HCT116 (cell line): ENCODE measurements around the gene SMIM24. TPM values are rescaled to one million over a fixed set of nuclear protein-coding genes. Genes with fewer than 3 reads are reported as not detected.

Experiments used
- ATAC-seq: fragments of 200-7000 bp; cut with Tn5 transposase; 2 replicates; pipeline ENCODE4 v1.9.1; 2020; ENCODE audit warnings: mild to moderate bottlenecking, moderate library complexity
- BruUV-seq: library from RNA; stranded (reverse); fragments of 400-500 nt; replicated peaks from 2 replicates; lab custom pipeline; 2021; lab: Mats Ljungman, UMichigan
- CTCF ChIA-PET: fragments of 300-600 bp; sonication (Branson Sonifier 250); formaldehyde crosslinking; loops from one replicate; lab custom pipeline; 2021; ENCODE audit warnings: antibody characterized with exemption; lab: Charles Lee
- POLR2A ChIA-PET: fragments of 300-600, 350-600 bp; sonication (Branson Sonifier 250); formaldehyde crosslinking; loops from one replicate; lab custom pipeline; 2021; ENCODE audit warnings: antibody characterized with exemption; lab: Charles Lee
- RAD21 ChIA-PET, 2 experiments: fragments of 300-600 bp; sonication (Branson Sonifier 250); formaldehyde crosslinking; loops; one replicate each; lab custom pipeline; 2023; ENCODE audit warnings: low total read pairs in 2 of 2; ENCODE audit not compliant: uncharacterized antibody in 2 of 2, unreplicated experiment in 2 of 2, low non-redundant PET in 1 of 2; lab: Charles Lee
- DNase-seq: peaks from one replicate; pipeline ENCODE4 v3.0.0-alpha.2; 2010; ENCODE audit warnings: low read depth, low spot score
- H2AFZ ChIP-seq: fragments of 200-600 bp; shearing (Covaris generic), sonication (generic); 2 replicates; pipeline ENCODE4 v1.6.1; 2017; ENCODE audit warnings: low read depth, mixed run types, mixed read lengths, antibody characterized with exemption, low read length; ENCODE audit not compliant: poor library complexity, severe bottlenecking
- H3K27ac ChIP-seq: 2 replicates; pipeline ENCODE4 v1.5.1; 2012; ENCODE audit warnings: low read depth, low read length
- H3K27me3 ChIP-seq: fragments of 200-600 bp; sonication (generic); 2 replicates; pipeline ENCODE4 v1.6.1; 2016; ENCODE audit warnings: mixed run types, low read length, mixed read lengths; ENCODE audit not compliant: insufficient read depth
- H3K36me3 ChIP-seq, 2 experiments: fragments of 200-500 bp in 1 of 2; fragments of 200-600 bp in 1 of 2; sonication (Bioruptor generic) in 1 of 2; sonication (generic) in 1 of 2; 2 replicates each; pipeline versions ENCODE4 v1.5.1 to v1.6.1; 2014 to 2016; ENCODE audit warnings: low read length in 2 of 2, inconsistent platforms in 1 of 2, mixed read lengths in 1 of 2, mixed run types in 1 of 2; ENCODE audit not compliant: insufficient read depth in 2 of 2, control insufficient read depth in 1 of 2
- H3K4me1 ChIP-seq, 2 experiments: fragments of 200-600 bp in 1 of 2; sonication (generic) in 1 of 2; 2 replicates each; pipeline versions ENCODE4 v1.5.1 to v1.6.1; 2012 to 2017; ENCODE audit warnings: low read length in 2 of 2, inconsistent platforms in 1 of 2, mild to moderate bottlenecking in 1 of 2, mixed read lengths in 1 of 2, mixed run types in 1 of 2, moderate library complexity in 1 of 2; ENCODE audit not compliant: insufficient read depth in 2 of 2, control insufficient read depth in 1 of 2
- H3K4me2 ChIP-seq: fragments of 200-600 bp; sonication (generic); 2 replicates; pipeline ENCODE4 v1.6.1; 2017; ENCODE audit warnings: mixed run types, low read length, mixed read lengths
- H3K4me3 ChIP-seq, 2 experiments: fragments of 200-600 bp in 1 of 2; sonication (generic) in 1 of 2; replicated peaks in 1 of 2; 2 replicates each; pipeline ENCODE4 v1.5.1; 2011 to 2016; ENCODE audit warnings: low read length in 2 of 2, control low read depth in 1 of 2, low read depth in 1 of 2, mild to moderate bottlenecking in 1 of 2, mixed read lengths in 1 of 2, mixed run types in 1 of 2
- H3K79me2 ChIP-seq: fragments of 200-600 bp; sonication (generic); 2 replicates; pipeline ENCODE4 v1.6.1; 2017; ENCODE audit warnings: mild to moderate bottlenecking, mixed run types, low read length, moderate library complexity, mixed read lengths; ENCODE audit not compliant: insufficient read depth
- H3K9ac ChIP-seq: fragments of 200-600 bp; sonication (generic); 2 replicates; pipeline ENCODE4 v1.6.1; 2016; ENCODE audit warnings: low read length, mixed read lengths
- H3K9me2 ChIP-seq: fragments of 200-600 bp; sonication (generic), shearing (Covaris generic); 2 replicates; pipeline ENCODE4 v1.6.1; 2017; ENCODE audit warnings: mixed run types, mild to moderate bottlenecking, moderate library complexity; ENCODE audit not compliant: insufficient read depth
- H3K9me3 ChIP-seq, 2 experiments: fragments of 200-500 bp in 1 of 2; fragments of 200-600 bp in 1 of 2; sonication (Bioruptor generic) in 1 of 2; sonication (generic) in 1 of 2; 2 replicates each; pipeline ENCODE4 v1.6.1; 2014 to 2017; ENCODE audit warnings: low read length in 2 of 2, mixed read lengths in 2 of 2, inconsistent platforms in 1 of 2, low read depth in 1 of 2, mild to moderate bottlenecking in 1 of 2, mixed run types in 1 of 2, moderate library complexity in 1 of 2; ENCODE audit not compliant: control insufficient read depth in 1 of 2, insufficient read depth in 1 of 2
- H4K20me1 ChIP-seq: fragments of 200-600 bp; sonication (generic), shearing (Covaris generic); 2 replicates; pipeline ENCODE4 v1.6.1; 2017; ENCODE audit warnings: mixed run types, mild to moderate bottlenecking, moderate library complexity; ENCODE audit not compliant: insufficient read depth
- ATF3 ChIP-seq: IDR thresholded peaks from 2 replicates; pipeline ENCODE4 v1.6.1; 2012
- CEBPB ChIP-seq: IDR thresholded peaks from 2 replicates; pipeline ENCODE4 v1.6.1; 2012; ENCODE audit warnings: low read depth
- CTCF ChIP-seq, 3 experiments: fragments of 200-600 bp in 1 of 3; sonication (generic) in 1 of 3; IDR thresholded peaks in 2 of 3; conservative IDR thresholded peaks in 1 of 3; 2 replicates each; pipeline ENCODE4 v1.5.1; 2012 to 2017; ENCODE audit warnings: low read depth in 2 of 3, low read length in 2 of 3, antibody characterized with exemption in 1 of 3, borderline replicate concordance in 1 of 3, control low read depth in 1 of 3, mild to moderate bottlenecking in 1 of 3, mixed read lengths in 1 of 3, mixed run types in 1 of 3, moderate library complexity in 1 of 3; ENCODE audit not compliant: insufficient read depth in 1 of 3
- EGR1 ChIP-seq: IDR thresholded peaks from 2 replicates; pipeline ENCODE4 v1.6.1; 2012; ENCODE audit warnings: low read depth
- ZBTB33 ChIP-seq: IDR thresholded peaks from 2 replicates; pipeline ENCODE4 v1.6.1; 2011; ENCODE audit warnings: mild to moderate bottlenecking, low read length, moderate library complexity; ENCODE audit not compliant: insufficient replicate concordance; ENCODE audit errors: extremely low read depth
- ZFX ChIP-seq: fragments of 450-650 bp; IDR thresholded peaks from 2 replicates; pipeline ENCODE4 v1.6.1; 2017
- intact Hi-C: fragments of 100-400 bp; cut with micrococcal nuclease; formaldehyde crosslinking; loops from 2 replicates; pipeline ENCODE4 v1.10.0; 2022
- total RNA-seq: library from RNA; stranded (reverse); gene quantifications from one replicate; pipeline ENCODE4 v1.2.1, GENCODE V29; 2021; ENCODE audit not compliant: unreplicated experiment

SMIM24 gene
- total RNA-seq, 1 experiment from 2014 or later = not detected

DNA sequence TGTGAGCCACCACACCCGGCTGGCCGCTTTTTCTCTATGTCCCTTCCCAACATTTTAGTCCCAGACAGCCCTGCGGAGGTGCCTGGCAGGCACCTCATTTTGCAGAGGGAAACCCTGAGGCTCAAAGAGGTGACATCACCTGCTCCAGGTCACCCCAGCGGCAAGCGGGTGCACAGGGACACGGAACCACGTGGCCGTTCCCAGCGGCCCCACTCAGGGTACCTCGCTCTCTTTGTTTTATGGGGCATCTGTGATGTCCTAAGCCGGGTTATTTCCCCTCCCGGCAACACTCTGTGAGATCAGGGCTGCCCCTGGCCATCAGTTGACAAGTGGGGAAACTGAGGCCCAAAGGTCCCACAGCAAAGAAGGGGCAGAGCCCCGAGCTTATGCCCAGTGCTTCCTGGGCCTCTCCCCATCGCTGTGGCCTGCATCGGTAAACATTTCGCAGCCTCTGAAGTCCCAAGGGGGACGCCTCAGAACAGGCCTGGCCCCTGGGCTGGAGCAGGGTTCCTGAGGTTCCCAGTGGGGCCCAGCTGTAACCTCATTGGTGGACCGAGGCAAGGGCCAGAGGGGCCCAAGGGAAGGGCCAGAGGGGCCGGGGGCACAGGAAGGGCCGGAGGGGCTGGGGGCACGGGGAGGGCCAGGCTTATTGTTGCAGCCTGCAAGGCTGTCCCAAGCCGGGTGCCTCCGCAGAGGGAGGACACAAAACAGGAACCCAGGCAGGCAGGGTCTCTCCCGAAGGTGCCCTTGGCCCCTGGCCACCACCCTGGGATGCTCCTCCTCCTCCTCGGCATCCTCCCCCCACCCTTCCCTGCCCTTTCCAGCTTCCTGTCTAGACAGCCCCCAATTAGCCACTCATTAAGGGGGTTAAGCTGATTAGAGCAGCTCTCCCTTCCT lies 39.0 kb downstream of the SMIM24 start:
- peaks cover 0 to 4% of the 10 kb centered on the region in 2 experiments; a peak in 1 of 4 replicates for H3K4me1 ChIP-seq
- ATAC-seq (no peak), DNase-seq (no peak)
- no peaks in the 10 kb centered on the region for H3K9me3 ChIP-seq
- CTCF ChIA-PET = no interaction called here
- RAD21 ChIA-PET = interaction anchor here in 1 of 2 experiments (0.6 kb wide), 1 partner anchor 137 kb away, joined by 5 read pairs; no protein-coding TSS in a partner anchor
- no peak overlapping the region for H3K27ac ChIP-seq
- no peak overlapping the region for H3K9ac ChIP-seq
- H3K36me3 ChIP-seq = peaks cover 13 to 41% of the 10 kb centered on the region in 2 experiments; a peak in 3 of 4 replicates
- POLR2A ChIA-PET = no interaction called here
- no peak overlapping the region for H2AFZ ChIP-seq
- intact Hi-C loops = no loop called here
- no peaks in the 10 kb centered on the region for H3K9me2 ChIP-seq
- no peak overlapping the region for H3K4me3 ChIP-seq
- H3K79me2 ChIP-seq = peaks cover 56% of the 10 kb centered on the region
- H3K27me3 ChIP-seq = no peaks in the 10 kb centered on the region
- no peaks in the 10 kb centered on the region for H4K20me1 ChIP-seq
- no peak overlapping the region for H3K4me2 ChIP-seq
- TF ChIP-seq ATF3 (no peak), ZFX (no peak), ZBTB33 (no peak), CTCF (IDR thresholded peaks at IDR 0.05 in 2 of 3, conservative IDR thresholded peaks at IDR 0.05 in 1 of 3; ENCODE audit: borderline replicate concordance in 1 of 3, insufficient read depth in 1 of 3, low read depth in 2 of 3, low read length in 2 of 3) (no peak), CEBPB (no peak), EGR1 (no peak)
- no TSS peak for BruUV-seq
